Type B pancreatic cell (in vitro differentiated cells): ENCODE data around the gene ANKS1B. TPM values are rescaled to one million over a fixed set of nuclear protein-coding genes. Genes with fewer than 3 reads are reported as not detected.
"Not testable (repeated sequence)": the region's sequence is repeated elsewhere in the genome, so short reads cannot be mapped to it uniquely, and the experiment has no call there.

ENCODE experiments used
- DNase-seq: peaks from one replicate; pipeline ENCODE4 v3.0.0; 2021; ENCODE audit warnings: mixed read lengths; ENCODE audit not compliant: unreplicated experiment; ENCODE audit errors: extremely low spot score
- H3K27ac Mint-ChIP-seq: 2 replicates; pipeline ENCODE4 v1.8.0; 2021; ENCODE audit warnings: mild to moderate bottlenecking, mixed read lengths
- H3K27me3 Mint-ChIP-seq: 2 replicates; pipeline ENCODE4 v1.8.0; 2021; ENCODE audit warnings: mixed read lengths
- H3K36me3 Mint-ChIP-seq: 2 replicates; pipeline ENCODE4 v1.8.0; 2021; ENCODE audit warnings: mixed read lengths
- H3K4me1 Mint-ChIP-seq: one replicate; pipeline ENCODE4 v1.8.0; 2021; ENCODE audit warnings: mixed read lengths; ENCODE audit not compliant: unreplicated experiment
- H3K4me3 Mint-ChIP-seq: 2 replicates; pipeline ENCODE4 v1.8.0; 2021; ENCODE audit warnings: mild to moderate bottlenecking, mixed read lengths
- H3K9me3 Mint-ChIP-seq: 2 replicates; pipeline ENCODE4 v1.8.0; 2021; ENCODE audit warnings: mixed read lengths
- CTCF ChIP-seq: fragments of 200-600 bp; sonication (generic); conservative IDR thresholded peaks from 2 replicates; pipeline ENCODE4 v1.5.0; 2021; ENCODE audit warnings: antibody characterized with exemption, mild to moderate bottlenecking
- total RNA-seq: library from RNA; stranded (reverse); gene quantifications from 2 replicates; pipeline ENCODE4 v1.2.1, GENCODE V29; 2021; ENCODE audit warnings: low replicate concordance

ANKS1B gene
- total RNA-seq, 1 donor from 2014 or later, result 4.7 TPM

GRCh38 chr12:99035803-99036202, 948.9 kb downstream of the ANKS1B start:
- TF ChIP-seq CTCF, result no peak
- Mint-ChIP-seq H3K4me1 (no peaks in the 10 kb centered on the region), H3K4me3 (no peak overlapping the region), H3K27ac (no peak overlapping the region), H3K9me3 (peaks cover 4% of the 10 kb centered on the region), H3K36me3 (no peaks in the 10 kb centered on the region), H3K27me3 (no peaks in the 10 kb centered on the region)
- no peak for DNase-seq

- DNase-seq, H3K36me3 Mint-ChIP-seq, H3K9me3 Mint-ChIP-seq, H3K4me1 Mint-ChIP-seq, H3K27ac Mint-ChIP-seq, H3K4me3 Mint-ChIP-seq, H3K27me3 Mint-ChIP-seq: not testable (repeated sequence)
Observed at GRCh38 chr12:99034201-99034600, 950.5 kb downstream of the ANKS1B start.

GRCh38 chr12:99029511-99030271, 955.0 kb downstream of the ANKS1B start:
- Mint-ChIP-seq H3K27me3 (no peaks in the 10 kb centered on the region), H3K36me3 (no peaks in the 10 kb centered on the region), H3K4me1 (no peaks in the 10 kb centered on the region)

GRCh38 chr12:99027461-99027860, 957.3 kb downstream of the ANKS1B start:
- H3K36me3 Mint-ChIP-seq, result no peaks in the 10 kb centered on the region
- H3K27me3 Mint-ChIP-seq, result peaks cover 3% of the 10 kb centered on the region
- no peak for TF ChIP-seq CTCF
- no peak overlapping the region for H3K4me3 Mint-ChIP-seq
- H3K4me1 Mint-ChIP-seq, result no peaks in the 10 kb centered on the region
- DNase-seq, result no peak
- H3K9me3 Mint-ChIP-seq, result peaks cover 3% of the 10 kb centered on the region
- no peak overlapping the region for H3K27ac Mint-ChIP-seq

More at GRCh38 chr12:99029511-99030271, 955.0 kb downstream of the ANKS1B start:
- H3K9me3 Mint-ChIP-seq, result peaks cover 4% of the 10 kb centered on the region
- H3K27ac Mint-ChIP-seq, result no peak overlapping the region
- DNase-seq, result no peak
- no peak overlapping the region for H3K4me3 Mint-ChIP-seq
- no peak for TF ChIP-seq CTCF

- Mint-ChIP-seq H3K27ac (no peak overlapping the region), H3K9me3 (no peaks in the 10 kb centered on the region), H3K4me1 (no peaks in the 10 kb centered on the region), H3K27me3 (peaks cover 3% of the 10 kb centered on the region), H3K4me3 (no peak overlapping the region), H3K36me3 (no peaks in the 10 kb centered on the region)
- no peak for DNase-seq
- TF ChIP-seq CTCF, result no peak
Observed at GRCh38 chr12:99027055-99027393, 957.7 kb downstream of the ANKS1B start.

GRCh38 chr12:99026332-99027054, 958.2 kb downstream of the ANKS1B start:
- H3K9me3 Mint-ChIP-seq, result no peaks in the 10 kb centered on the region
- H3K27me3 Mint-ChIP-seq, result peaks cover 3% of the 10 kb centered on the region
- no peak overlapping the region for H3K4me3 Mint-ChIP-seq
- H3K36me3 Mint-ChIP-seq, result no peaks in the 10 kb centered on the region
- no peak overlapping the region for H3K27ac Mint-ChIP-seq
- no peak for TF ChIP-seq CTCF
- DNase-seq, result no peak
- H3K4me1 Mint-ChIP-seq, result no peaks in the 10 kb centered on the region
